PC-9 (cell line): ENCODE data around the gene ATCAY. TPM values are rescaled to one million over a fixed set of nuclear protein-coding genes. Genes with fewer than 3 reads are reported as not detected.

ENCODE experiments used
- BruUV-seq: library from RNA; stranded (reverse); fragments of 400-500 nt; replicated peaks from 2 replicates; lab custom pipeline; 2021; lab: Mats Ljungman, UMichigan
- CTCF ChIA-PET: fragments of 300-600 bp; sonication (Branson Sonifier 250); formaldehyde crosslinking; loops from one replicate; lab custom pipeline; 2022; ENCODE audit warnings: antibody characterized with exemption; lab: Charles Lee
- POLR2A ChIA-PET: fragments of 300-600 bp; sonication (Branson Sonifier 250); formaldehyde crosslinking; loops from one replicate; lab custom pipeline; 2022; ENCODE audit warnings: antibody characterized with exemption; ENCODE audit not compliant: unreplicated experiment; lab: Charles Lee
- DNase-seq, 2 experiments: peaks; one replicate each; pipeline versions ENCODE4 v3.0.0 to v3.0.0-alpha.2; 2015 to 2022; ENCODE audit warnings: mixed read lengths in 1 of 2
- H2AFZ ChIP-seq: fragments of 200-600 bp; sonication (generic); 2 replicates; pipeline ENCODE4 v1.8.1; 2017; ENCODE audit warnings: antibody characterized with exemption
- H3F3A ChIP-seq: fragments of 200-600 bp; sonication (generic); 2 replicates; pipeline ENCODE4 v1.8.1; 2017; ENCODE audit warnings: antibody characterized with exemption, mild to moderate bottlenecking, low read depth; ENCODE audit not compliant: insufficient read depth
- H3K27ac ChIP-seq: fragments of 200-600 bp; sonication (generic); 2 replicates; pipeline ENCODE4 v1.6.1; 2016; ENCODE audit warnings: mixed run types
- H3K27me3 ChIP-seq: fragments of 200-600 bp; sonication (generic); 2 replicates; pipeline ENCODE4 v1.6.1; 2016; ENCODE audit warnings: low read depth, mixed run types; ENCODE audit not compliant: insufficient read depth
- H3K36me3 ChIP-seq: fragments of 200-600 bp; sonication (generic); 2 replicates; pipeline ENCODE4 v1.6.1; 2016; ENCODE audit warnings: low read depth, mixed run types
- H3K4me1 ChIP-seq: fragments of 200-600 bp; sonication (generic); replicated peaks from 2 replicates; pipeline ENCODE4 v1.6.1; 2016; ENCODE audit warnings: mixed run types; ENCODE audit not compliant: insufficient read depth
- H3K4me2 ChIP-seq: fragments of 200-600 bp; sonication (generic); 2 replicates; pipeline ENCODE4 v1.6.1; 2017; ENCODE audit warnings: mixed run types
- H3K4me3 ChIP-seq: fragments of 200-600 bp; sonication (generic); 2 replicates; pipeline ENCODE4 v1.6.1; 2016; ENCODE audit warnings: mixed run types
- H3K79me2 ChIP-seq: fragments of 200-600 bp; sonication (generic); 2 replicates; pipeline ENCODE4 v1.6.1; 2017; ENCODE audit warnings: low read depth, mixed run types
- H3K9me2 ChIP-seq: fragments of 200-600 bp; sonication (generic); 2 replicates; pipeline ENCODE4 v1.8.1; 2017; ENCODE audit warnings: mild to moderate bottlenecking; ENCODE audit not compliant: insufficient read depth
- H3K9me3 ChIP-seq: fragments of 200-600 bp; sonication (generic); 2 replicates; pipeline ENCODE4 v1.8.1; 2016; ENCODE audit warnings: low read depth; ENCODE audit not compliant: insufficient read depth
- H4K20me1 ChIP-seq: fragments of 200-600 bp; sonication (generic); 2 replicates; pipeline ENCODE4 v1.8.1; 2017; ENCODE audit not compliant: insufficient read depth
- EZH2 ChIP-seq: fragments of 200-600 bp; sonication (generic); IDR thresholded peaks from 2 replicates; pipeline ENCODE4 v1.8.0; 2017; ENCODE audit warnings: antibody characterized with exemption, low read depth
- intact Hi-C: fragments of 100-400 bp; cut with micrococcal nuclease; formaldehyde crosslinking; loops from one replicate; pipeline ENCODE4 v1.10.0; 2022; ENCODE audit not compliant: unreplicated experiment
- total RNA-seq: library from RNA; stranded (reverse); gene quantifications from 2 replicates; pipeline ENCODE4 v1.2.3, GENCODE V29; 2021
- TF ChIP-seq, protein P1 (sequence below): fragments of 200-600 bp; sonication (generic); conservative IDR thresholded peaks from 2 replicates; pipeline ENCODE4 v1.6.1; 2017; ENCODE audit warnings: mixed run types, antibody characterized with exemption, mild to moderate bottlenecking, moderate library complexity

ATCAY gene
- total RNA-seq, 1 experiment from 2014 or later = not detected

GRCh38 chr19:3857449-3858003 is 23.0 kb upstream of the ATCAY start:
- H3K4me1 ChIP-seq = 0 out of 2 replicates have a peak, but pooled peaks cover 6% of the 10 kb centered on the region
- no peak for DNase-seq
- no peaks in the 10 kb centered on the region for H4K20me1 ChIP-seq
- H3K79me2 ChIP-seq = no peaks in the 10 kb centered on the region
- H3K36me3 ChIP-seq = no peaks in the 10 kb centered on the region
- BruUV-seq = no TSS peak
- TF ChIP-seq, protein P1, sequence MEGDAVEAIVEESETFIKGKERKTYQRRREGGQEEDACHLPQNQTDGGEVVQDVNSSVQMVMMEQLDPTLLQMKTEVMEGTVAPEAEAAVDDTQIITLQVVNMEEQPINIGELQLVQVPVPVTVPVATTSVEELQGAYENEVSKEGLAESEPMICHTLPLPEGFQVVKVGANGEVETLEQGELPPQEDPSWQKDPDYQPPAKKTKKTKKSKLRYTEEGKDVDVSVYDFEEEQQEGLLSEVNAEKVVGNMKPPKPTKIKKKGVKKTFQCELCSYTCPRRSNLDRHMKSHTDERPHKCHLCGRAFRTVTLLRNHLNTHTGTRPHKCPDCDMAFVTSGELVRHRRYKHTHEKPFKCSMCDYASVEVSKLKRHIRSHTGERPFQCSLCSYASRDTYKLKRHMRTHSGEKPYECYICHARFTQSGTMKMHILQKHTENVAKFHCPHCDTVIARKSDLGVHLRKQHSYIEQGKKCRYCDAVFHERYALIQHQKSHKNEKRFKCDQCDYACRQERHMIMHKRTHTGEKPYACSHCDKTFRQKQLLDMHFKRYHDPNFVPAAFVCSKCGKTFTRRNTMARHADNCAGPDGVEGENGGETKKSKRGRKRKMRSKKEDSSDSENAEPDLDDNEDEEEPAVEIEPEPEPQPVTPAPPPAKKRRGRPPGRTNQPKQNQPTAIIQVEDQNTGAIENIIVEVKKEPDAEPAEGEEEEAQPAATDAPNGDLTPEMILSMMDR = no peak
- TF ChIP-seq EZH2 = no peak
- no peaks in the 10 kb centered on the region for H3F3A ChIP-seq
- intact Hi-C loops = no loop called here
- ChIA-PET POLR2A (no interaction called here), CTCF (interaction anchor here (0.9 kb wide), 1 partner anchor 16 kb away, joined by 3 read pairs; no protein-coding TSS in a partner anchor)
- no peaks in the 10 kb centered on the region for H3K9me2 ChIP-seq
- no peaks in the 10 kb centered on the region for H3K9me3 ChIP-seq
- H3K4me2 ChIP-seq = no peak overlapping the region
- peaks cover 20% of the 10 kb centered on the region for H3K27me3 ChIP-seq
- no peak overlapping the region for H3K4me3 ChIP-seq
- no peak overlapping the region for H2AFZ ChIP-seq
- no peak overlapping the region for H3K27ac ChIP-seq

GRCh38 chr19:3860499-3860898 is 20.0 kb upstream of the ATCAY start:
- intact Hi-C loops = no loop called here
- CTCF ChIA-PET = no interaction called here
- POLR2A ChIA-PET = no interaction called here

DNA sequence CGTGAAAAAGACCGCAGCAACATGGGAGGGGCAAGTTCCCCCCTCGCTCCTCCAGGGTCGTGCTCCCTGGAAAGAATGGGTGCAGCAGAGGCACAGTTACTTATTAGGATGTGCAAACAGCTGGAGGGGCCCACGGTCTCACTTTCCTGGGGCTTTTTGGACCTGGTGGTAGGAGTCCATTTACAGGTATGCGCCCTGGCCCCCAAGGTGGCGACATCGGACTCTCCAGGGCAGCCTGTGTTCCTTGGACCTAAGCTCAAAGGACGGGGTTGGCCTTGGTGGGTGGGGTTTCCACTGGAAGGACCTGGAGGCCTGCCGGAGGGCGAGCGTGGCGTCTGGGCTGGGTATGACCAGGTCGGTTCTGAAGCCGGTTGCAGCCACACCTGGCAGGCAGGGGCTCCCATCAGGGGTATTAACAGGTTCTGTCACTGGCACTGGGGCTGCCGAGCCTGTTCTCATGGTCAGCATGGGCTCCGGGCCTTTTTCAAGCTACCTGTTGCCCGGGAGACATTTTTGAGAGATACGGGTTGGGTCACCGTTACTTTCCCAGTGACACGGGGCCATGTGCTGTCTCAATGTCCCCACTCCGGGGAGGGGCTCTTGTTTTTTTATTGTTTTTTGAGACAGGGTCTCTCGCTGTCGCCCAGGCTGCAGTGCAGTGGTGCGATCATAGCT is 17.5 kb upstream of the ATCAY start:
- no peaks in the 10 kb centered on the region for H3K4me1 ChIP-seq
- BruUV-seq = no TSS peak
- TF ChIP-seq EZH2 = no peak
- TF ChIP-seq, protein P1 = no peak
- no peaks in the 10 kb centered on the region for H3K9me2 ChIP-seq
- H3K79me2 ChIP-seq = no peaks in the 10 kb centered on the region
- no peak overlapping the region for H3K4me2 ChIP-seq
- POLR2A ChIA-PET = no interaction called here
- DNase-seq = no peak
- no peak overlapping the region for H3K4me3 ChIP-seq
- H4K20me1 ChIP-seq = no peaks in the 10 kb centered on the region
- no peaks in the 10 kb centered on the region for H3K9me3 ChIP-seq
- no peak overlapping the region for H2AFZ ChIP-seq
- H3K27me3 ChIP-seq = peaks cover 67% of the 10 kb centered on the region
- H3K36me3 ChIP-seq = no peaks in the 10 kb centered on the region
- intact Hi-C loops = no loop called here
- H3F3A ChIP-seq = 0 out of 2 replicates have a peak, but pooled peaks cover 3% of the 10 kb centered on the region
- CTCF ChIA-PET = no interaction called here
- H3K27ac ChIP-seq = no peak overlapping the region

More at GRCh38 chr19:3860499-3860898, 20.0 kb upstream of the ATCAY start:
- DNase-seq = no peak
- Histone ChIP-seq H3K9me2 (no peaks in the 10 kb centered on the region), H3K79me2 (no peaks in the 10 kb centered on the region), H3K27me3 (peaks cover 43% of the 10 kb centered on the region), H3K4me2 (no peak overlapping the region), H2AFZ (no peak overlapping the region), H3K9me3 (no peaks in the 10 kb centered on the region), H3K4me1 (no peaks in the 10 kb centered on the region), H4K20me1 (no peaks in the 10 kb centered on the region), H3K4me3 (no peak overlapping the region), H3K36me3 (no peaks in the 10 kb centered on the region), H3K27ac (no peak overlapping the region), H3F3A (no peaks in the 10 kb centered on the region)
- BruUV-seq = no TSS peak
- TF ChIP-seq, protein P1 = no peak
- TF ChIP-seq EZH2 = no peak
